Measurements from ENCODE around the gene LSM7. TPM values are rescaled to one million over a fixed set of nuclear protein-coding genes. Genes with fewer than 3 reads are reported as not detected.

Gene LSM7
- total RNA-seq, 1 donor from 2014 or later = 171 TPM

DNA sequence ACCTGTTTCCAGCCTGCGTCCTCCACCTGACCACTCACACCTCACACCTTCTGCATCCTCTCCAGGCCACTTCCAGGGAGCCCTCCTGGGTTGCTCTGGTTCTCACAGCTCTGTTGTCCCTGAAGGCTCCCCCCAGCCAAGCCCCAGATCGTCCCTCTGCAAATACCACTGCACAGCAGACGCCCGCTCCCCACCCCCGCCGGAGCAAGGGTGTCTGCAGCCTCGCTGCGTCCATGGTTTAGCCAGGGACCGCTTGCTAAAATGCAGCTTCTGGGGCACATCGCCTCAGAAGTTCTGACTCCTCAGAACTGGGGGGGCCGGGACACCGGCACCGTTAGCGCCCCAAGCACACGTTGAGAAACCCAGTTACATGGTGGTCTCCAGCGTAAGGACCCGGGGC lies 21.4 kb downstream of the LSM7 start:
- intact Hi-C loops (cut with micrococcal nuclease) = no loop called here
- Mint-ChIP-seq H3K27me3 (ENCODE audit: low read depth) (peaks cover 62% of the 10 kb centered on the region), H3K27ac (no peak overlapping the region), H3K9me3 (no peaks in the 10 kb centered on the region), H3K4me3 (ENCODE audit: low read depth) (no peak overlapping the region), H3K4me1 (ENCODE audit: low read depth) (peaks cover 7% of the 10 kb centered on the region), H3K36me3 (ENCODE audit: low read depth) (no peaks in the 10 kb centered on the region)
- DNase-seq (ENCODE audit: low spot score) = no peak

DNA sequence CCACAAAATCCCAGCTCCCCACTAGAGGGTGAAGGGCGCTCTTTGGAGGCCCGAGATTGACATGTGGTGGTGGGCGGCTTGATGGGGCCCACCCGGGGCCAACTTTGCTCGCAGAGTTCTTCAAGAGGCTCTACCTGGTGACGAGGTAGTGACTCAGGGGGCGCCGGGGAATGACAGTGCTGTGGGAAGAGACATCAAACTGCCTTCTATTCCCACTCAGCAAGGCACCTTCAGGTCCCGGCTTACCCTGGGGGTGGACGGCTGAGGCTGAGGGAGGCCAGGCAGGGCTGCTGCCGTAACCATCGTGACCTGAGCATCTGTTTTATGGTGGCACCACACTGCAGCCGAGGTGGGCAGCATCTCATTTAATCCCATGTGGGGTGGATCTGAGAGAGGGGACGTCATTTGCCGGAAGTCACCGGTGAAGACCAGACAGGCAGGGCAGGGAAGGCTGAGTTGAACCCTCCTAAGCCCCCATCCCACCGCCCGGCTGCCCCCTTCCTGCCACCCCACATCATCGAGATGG lies 22.0 kb downstream of the LSM7 start:
- Mint-ChIP-seq H3K9me3 (no peaks in the 10 kb centered on the region), H3K36me3 (ENCODE audit: low read depth) (no peaks in the 10 kb centered on the region), H3K27me3 (ENCODE audit: low read depth) (peaks cover 63% of the 10 kb centered on the region), H3K4me1 (ENCODE audit: low read depth) (peaks cover 7% of the 10 kb centered on the region), H3K4me3 (ENCODE audit: low read depth) (no peak overlapping the region), H3K27ac (no peak overlapping the region)
- DNase-seq (ENCODE audit: low spot score) = no peak
- intact Hi-C loops (cut with micrococcal nuclease) = no loop called here

DNA sequence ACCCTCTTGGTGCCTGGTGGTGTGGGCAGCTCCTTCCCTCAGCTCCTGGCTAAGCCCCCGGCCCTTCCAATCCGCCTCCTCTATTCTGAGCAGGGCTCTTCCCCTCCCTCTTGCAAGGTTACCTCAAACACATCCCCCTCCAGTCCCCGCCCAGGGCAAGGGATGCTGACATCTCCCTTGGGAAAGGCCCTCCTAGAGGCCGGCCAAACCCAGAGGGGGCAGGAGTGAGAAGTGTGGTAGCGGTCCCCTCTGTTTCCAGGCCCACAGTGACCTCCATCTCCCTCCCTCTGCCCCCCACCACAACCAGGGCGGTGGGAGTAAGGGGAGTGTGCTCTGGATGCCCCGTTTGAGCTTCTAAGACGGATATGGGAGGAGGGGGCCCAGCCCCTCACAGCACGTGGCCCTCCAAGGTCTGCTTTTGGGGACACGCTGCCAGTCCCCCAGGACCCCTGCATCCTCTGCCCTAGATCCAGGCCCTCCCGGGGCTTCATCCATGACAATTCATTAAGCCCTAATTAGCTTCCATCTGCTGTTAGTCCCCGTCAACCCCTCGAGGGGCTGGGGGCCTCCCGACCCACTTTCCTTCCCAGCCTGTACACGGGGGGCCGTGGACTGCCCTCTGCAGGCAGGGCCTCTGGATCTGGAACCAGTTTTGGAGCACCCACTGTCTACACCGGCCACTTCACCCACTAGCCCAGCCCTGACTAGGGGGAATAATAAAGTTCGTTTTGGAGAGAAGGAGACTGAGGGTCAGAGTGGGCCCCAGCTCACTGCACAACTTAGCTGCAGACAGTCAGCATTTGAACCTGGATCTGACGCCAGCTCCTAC lies 22.7 kb downstream of the LSM7 start:
- H3K4me3 Mint-ChIP-seq (ENCODE audit: low read depth) = no peak overlapping the region
- peaks cover 7% of the 10 kb centered on the region for H3K4me1 Mint-ChIP-seq (ENCODE audit: low read depth)
- H3K36me3 Mint-ChIP-seq (ENCODE audit: low read depth) = no peaks in the 10 kb centered on the region
- intact Hi-C loops (cut with micrococcal nuclease) = no loop called here
- H3K9me3 Mint-ChIP-seq = no peaks in the 10 kb centered on the region
- no peak for DNase-seq (ENCODE audit: low spot score)
- peaks cover 68% of the 10 kb centered on the region for H3K27me3 Mint-ChIP-seq (ENCODE audit: low read depth)
- H3K27ac Mint-ChIP-seq = no peak overlapping the region

- no peaks in the 10 kb centered on the region for H3K9me3 Mint-ChIP-seq
These were observed 25.1 kb downstream of the LSM7 start for GRCh38 chr19:2303211-2303798.

DNA sequence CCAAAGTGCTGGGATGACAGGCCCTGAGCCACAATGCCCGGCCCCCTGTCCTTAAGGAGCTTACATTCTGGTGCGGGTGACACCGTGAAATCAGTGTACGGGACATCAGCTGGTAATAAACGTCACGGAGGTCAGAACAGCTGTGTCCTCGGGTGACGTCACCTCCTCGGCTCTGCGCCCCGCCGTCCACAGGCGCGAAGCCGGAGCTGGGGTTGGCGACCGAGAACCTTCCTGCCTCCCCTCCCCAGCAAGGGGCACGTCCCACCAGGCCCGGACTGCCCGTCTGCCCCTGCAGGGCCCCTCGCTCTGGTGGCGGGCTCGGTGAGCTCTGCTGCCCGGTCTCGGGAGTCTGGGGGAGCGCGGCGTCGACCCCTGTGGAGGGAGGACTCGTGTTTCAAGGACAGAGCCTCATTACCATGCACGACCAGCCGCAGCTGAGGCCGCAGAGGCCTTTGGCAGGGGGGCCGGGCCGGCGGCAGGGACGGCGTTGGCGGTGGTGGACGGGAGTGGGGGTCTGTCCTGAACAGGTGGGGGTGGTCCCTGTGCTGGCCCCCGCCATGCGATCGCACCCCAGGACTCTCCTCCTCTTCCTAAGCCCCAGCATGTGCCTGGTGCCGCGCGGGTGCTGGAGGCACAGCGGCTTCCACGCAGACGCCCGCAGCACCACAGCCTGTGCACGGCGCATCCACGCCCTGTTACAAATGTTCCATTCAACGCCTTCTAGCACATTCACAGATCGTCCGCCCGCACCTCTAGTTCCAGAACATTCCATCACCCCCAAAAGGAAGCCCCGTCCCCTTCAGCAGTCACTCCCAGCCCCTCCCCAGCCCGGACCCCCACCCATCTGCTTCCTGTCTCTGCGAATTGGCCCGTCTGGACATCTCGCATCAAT lies 25.8 kb downstream of the LSM7 start:
- Mint-ChIP-seq H3K27ac (no peak overlapping the region), H3K9me3 (no peaks in the 10 kb centered on the region), H3K36me3 (ENCODE audit: low read depth) (no peaks in the 10 kb centered on the region), H3K4me1 (ENCODE audit: low read depth) (peaks cover 4% of the 10 kb centered on the region), H3K4me3 (ENCODE audit: low read depth) (no peak overlapping the region), H3K27me3 (ENCODE audit: low read depth) (peaks cover 51% of the 10 kb centered on the region)
- intact Hi-C loops (cut with micrococcal nuclease) = no loop called here
- no peak for DNase-seq (ENCODE audit: low spot score)

More at GRCh38 chr19:2303211-2303798, 25.1 kb downstream of the LSM7 start:
- H3K27ac Mint-ChIP-seq = no peak overlapping the region
- peaks cover 4% of the 10 kb centered on the region for H3K4me1 Mint-ChIP-seq (ENCODE audit: low read depth)
- peaks cover 53% of the 10 kb centered on the region for H3K27me3 Mint-ChIP-seq (ENCODE audit: low read depth)
- intact Hi-C loops (cut with micrococcal nuclease) = no loop called here
- no peak for DNase-seq (ENCODE audit: low spot score)
- H3K36me3 Mint-ChIP-seq (ENCODE audit: low read depth) = no peaks in the 10 kb centered on the region
- H3K4me3 Mint-ChIP-seq (ENCODE audit: low read depth) = no peak overlapping the region

DNA sequence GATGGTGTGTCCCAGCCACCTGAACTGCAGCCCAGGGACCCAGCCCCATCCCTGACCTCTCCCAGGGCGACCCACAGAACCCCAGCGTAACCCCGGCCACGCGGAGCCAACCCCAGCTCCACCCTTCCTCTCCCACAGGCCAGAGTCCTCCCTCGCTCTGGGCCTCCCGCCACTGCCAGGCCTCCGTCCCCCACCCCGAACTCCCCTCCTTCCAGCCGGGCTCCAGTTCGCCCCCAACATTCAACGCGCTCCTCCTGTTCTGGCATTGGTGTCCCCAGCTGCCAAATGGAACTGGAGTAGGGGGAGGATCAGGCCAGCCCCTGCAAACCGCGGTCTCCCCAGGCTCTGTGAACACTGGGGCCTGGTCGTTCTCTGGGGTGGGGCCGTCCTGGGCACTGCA lies 27.9 kb downstream of the LSM7 start:
- intact Hi-C loops (cut with micrococcal nuclease) = no loop called here
- Mint-ChIP-seq H3K4me1 (ENCODE audit: low read depth) (peaks cover 4% of the 10 kb centered on the region), H3K9me3 (no peaks in the 10 kb centered on the region), H3K27ac (no peak overlapping the region), H3K4me3 (ENCODE audit: low read depth) (no peak overlapping the region), H3K27me3 (ENCODE audit: low read depth) (peaks cover 36% of the 10 kb centered on the region), H3K36me3 (ENCODE audit: low read depth) (no peaks in the 10 kb centered on the region)
- no peak for DNase-seq (ENCODE audit: low spot score)

DNA sequence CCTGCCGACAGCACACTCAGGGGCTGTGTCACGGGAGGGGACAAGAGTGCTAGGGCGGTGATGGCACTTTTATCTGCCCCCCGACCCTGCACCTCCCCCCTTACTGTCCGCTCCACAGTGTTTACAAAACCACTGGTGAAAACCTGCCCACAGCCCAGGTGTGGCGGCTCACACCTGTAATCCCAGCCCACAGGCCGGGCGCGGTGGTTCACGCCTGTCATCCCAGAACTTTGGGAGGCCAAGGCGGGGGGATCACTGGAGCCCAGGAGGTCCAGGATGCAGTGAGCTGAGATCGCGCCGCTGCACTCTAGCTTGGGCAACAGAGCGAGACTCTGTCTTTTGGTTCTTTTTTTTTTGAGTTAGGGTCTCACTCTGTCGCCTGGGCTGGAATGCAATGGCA lies 32.2 kb downstream of the LSM7 start:
- H3K4me3 Mint-ChIP-seq (ENCODE audit: low read depth) = no peak overlapping the region
- H3K36me3 Mint-ChIP-seq (ENCODE audit: low read depth) = peaks cover 10% of the 10 kb centered on the region
- no peaks in the 10 kb centered on the region for H3K9me3 Mint-ChIP-seq
- peaks cover 2% of the 10 kb centered on the region for H3K4me1 Mint-ChIP-seq (ENCODE audit: low read depth)
- H3K27ac Mint-ChIP-seq = no peak overlapping the region
- no peak for DNase-seq (ENCODE audit: low spot score)
- peaks cover 5% of the 10 kb centered on the region for H3K27me3 Mint-ChIP-seq (ENCODE audit: low read depth)
- intact Hi-C loops (cut with micrococcal nuclease) = no loop called here

DNA sequence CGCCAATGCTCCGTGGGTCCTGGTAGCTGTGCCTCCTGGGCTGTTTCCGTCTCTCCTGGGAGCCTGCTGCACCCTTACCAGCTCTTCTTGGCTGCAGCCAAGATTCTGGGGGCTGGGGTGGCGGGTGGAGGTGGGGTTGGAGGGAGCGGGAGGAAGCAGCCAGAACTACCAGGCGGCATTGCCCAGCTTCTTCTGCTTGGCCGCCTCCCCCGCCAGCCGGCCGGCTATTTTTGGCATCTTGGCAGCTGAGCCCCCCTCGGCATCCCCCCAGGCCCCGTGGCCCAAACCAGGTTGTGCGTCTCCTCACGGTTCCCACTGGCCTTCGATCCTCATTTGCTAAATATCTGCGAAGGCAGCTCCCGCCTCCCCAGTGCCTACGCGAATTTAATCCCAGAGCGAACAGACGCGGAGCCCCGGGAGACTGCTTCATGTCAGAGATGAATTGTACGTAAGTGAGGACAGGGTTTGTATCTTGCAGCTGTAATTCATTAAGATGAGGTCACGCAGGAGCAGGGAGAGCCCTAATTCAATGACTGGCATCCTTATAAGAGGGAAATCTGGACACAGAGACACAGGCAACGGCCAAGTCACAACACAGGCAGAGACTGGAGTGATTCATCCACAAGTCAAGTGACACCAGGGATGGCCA lies 33.6 kb downstream of the LSM7 start:
- DNase-seq (ENCODE audit: low spot score) = no peak
- Mint-ChIP-seq H3K27me3 (ENCODE audit: low read depth) (no peaks in the 10 kb centered on the region), H3K27ac (no peak overlapping the region), H3K9me3 (no peaks in the 10 kb centered on the region), H3K4me1 (ENCODE audit: low read depth) (peaks cover 2% of the 10 kb centered on the region), H3K36me3 (ENCODE audit: low read depth) (peaks cover 15% of the 10 kb centered on the region), H3K4me3 (ENCODE audit: low read depth) (no peak overlapping the region)
- intact Hi-C loops (cut with micrococcal nuclease) = no loop called here

DNA sequence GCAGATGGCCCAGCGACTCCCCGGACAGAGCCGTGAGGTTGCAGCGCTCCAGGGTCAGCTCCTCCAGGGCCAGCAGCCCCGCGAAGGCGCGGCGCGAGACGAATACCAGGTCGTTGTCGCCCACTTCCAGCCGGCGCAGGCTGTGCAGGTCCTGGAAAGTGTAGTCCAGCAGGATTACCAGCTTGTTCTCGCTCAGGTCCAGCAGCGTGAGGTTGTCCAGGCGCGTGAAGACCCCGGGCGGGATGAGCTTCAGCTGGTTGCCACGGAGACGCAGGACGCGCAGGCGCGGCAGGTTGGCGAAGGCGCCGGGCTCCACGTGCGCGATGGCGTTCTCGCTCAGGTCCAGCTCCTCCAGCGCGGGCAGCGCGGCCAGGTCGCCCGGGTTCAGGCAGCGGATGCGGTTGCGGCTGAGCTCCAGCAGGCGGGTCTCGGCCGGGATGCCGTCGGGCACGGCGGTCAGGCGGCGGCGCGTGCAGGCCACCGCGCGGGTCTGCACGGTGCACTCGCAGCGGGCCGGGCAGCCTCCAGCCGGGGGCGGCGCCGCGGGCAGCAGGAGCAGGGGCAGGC lies 37.1 kb downstream of the LSM7 start:
- no peak overlapping the region for H3K27ac Mint-ChIP-seq

GRCh38 chr19:2290441-2291184 lies 37.8 kb downstream of the LSM7 start:
- intact Hi-C loops (cut with micrococcal nuclease) = no loop called here
- Mint-ChIP-seq H3K36me3 (ENCODE audit: low read depth) (peaks cover 19% of the 10 kb centered on the region), H3K9me3 (no peaks in the 10 kb centered on the region), H3K4me3 (ENCODE audit: low read depth) (peak overlapping the region; percentile 65), H3K27ac (no peak overlapping the region), H3K4me1 (ENCODE audit: low read depth) (peaks cover 17% of the 10 kb centered on the region), H3K27me3 (ENCODE audit: low read depth) (peaks cover 2% of the 10 kb centered on the region)
- peak; percentile 29 for DNase-seq (ENCODE audit: low spot score)

More for the DNA sequence above, 37.1 kb downstream of the LSM7 start:
- H3K27me3 Mint-ChIP-seq (ENCODE audit: low read depth) = peaks cover 2% of the 10 kb centered on the region
- H3K9me3 Mint-ChIP-seq = no peaks in the 10 kb centered on the region
- intact Hi-C loops (cut with micrococcal nuclease) = no loop called here
- peaks cover 17% of the 10 kb centered on the region for H3K4me1 Mint-ChIP-seq (ENCODE audit: low read depth)
- peaks cover 19% of the 10 kb centered on the region for H3K36me3 Mint-ChIP-seq (ENCODE audit: low read depth)
- H3K4me3 Mint-ChIP-seq (ENCODE audit: low read depth) = peak overlapping the region; percentile 65
- no peak for DNase-seq (ENCODE audit: low spot score)

DNA sequence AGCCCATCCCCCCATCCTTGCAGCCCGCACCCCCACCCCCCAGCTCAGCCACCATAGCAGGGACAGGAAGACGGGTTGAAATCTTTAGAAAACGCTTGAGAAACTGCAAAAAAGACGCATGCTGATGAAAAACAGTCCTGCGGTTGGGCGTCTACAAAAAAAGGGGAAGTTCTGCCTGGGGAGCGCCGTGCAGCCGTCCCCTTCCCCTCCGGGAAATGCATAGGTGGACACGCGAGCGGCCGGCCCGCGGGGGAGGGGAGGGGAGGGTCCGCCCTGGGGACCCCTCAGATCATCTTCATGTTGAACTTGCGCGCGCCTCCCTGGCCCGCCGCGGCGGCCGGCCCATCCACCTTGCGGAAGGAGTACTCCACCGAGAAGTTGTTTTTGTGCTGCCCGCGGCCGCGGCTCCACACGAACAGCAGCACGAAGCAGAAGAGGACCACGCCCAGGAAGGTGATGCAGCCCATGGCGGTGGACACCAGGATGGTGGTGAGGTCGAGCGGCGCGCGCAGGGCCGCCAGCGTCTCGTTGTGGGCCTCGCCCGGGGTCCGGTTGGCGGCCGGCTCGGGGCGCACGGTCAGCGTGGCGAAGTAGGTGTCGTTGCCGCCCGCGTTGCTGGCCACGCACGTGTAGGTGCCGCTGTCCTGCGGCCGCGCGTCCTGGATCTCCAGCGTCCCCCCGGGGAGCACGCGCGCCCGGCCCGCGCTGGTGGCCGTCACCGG lies 38.5 kb downstream of the LSM7 start:
- H3K4me1 Mint-ChIP-seq (ENCODE audit: low read depth) = peaks cover 17% of the 10 kb centered on the region
- H3K36me3 Mint-ChIP-seq (ENCODE audit: low read depth) = peaks cover 19% of the 10 kb centered on the region
- H3K9me3 Mint-ChIP-seq = no peaks in the 10 kb centered on the region
- intact Hi-C loops (cut with micrococcal nuclease) = no loop called here
- DNase-seq (ENCODE audit: low spot score) = peak; percentile 75
- peaks cover 2% of the 10 kb centered on the region for H3K27me3 Mint-ChIP-seq (ENCODE audit: low read depth)
- peak overlapping the region; percentile 85 for H3K4me3 Mint-ChIP-seq (ENCODE audit: low read depth)
- peak overlapping the region; percentile 80 for H3K27ac Mint-ChIP-seq
